CD4-positive, alpha-beta T cell treated with Interleukin-6 for 4 hours (primary cell): Measurements from ENCODE around the gene SNAI3.

Experiments used
- DNase-seq: peaks from one replicate; pipeline ENCODE4 v3.0.0-alpha.2; 2020; ENCODE audit warnings: mixed read lengths

The SNAI3 gene

GRCh38 chr16:88686439-88687253 lies at the start of gene SNAI3:
Gene SNAI3, minus strand, starts transcription at chr16:88686507. Its CDS starts 101 bp downstream, at chr16:88686406.
- peak; percentile 88 for DNase-seq

GRCh38 chr16:88736088-88736487 lies 49.8 kb upstream of the SNAI3 start:
- DNase-seq, result no peak

GRCh38 chr16:88735616-88736015 lies 49.3 kb upstream of the SNAI3 start:
- no peak for DNase-seq

GRCh38 chr16:88735121-88735520 lies 48.8 kb upstream of the SNAI3 start:
- DNase-seq, result no peak

GRCh38 chr16:88734361-88734728 lies 48.0 kb upstream of the SNAI3 start:
- no peak for DNase-seq

- no peak for DNase-seq
Measured at GRCh38 chr16:88733630-88734360, 47.5 kb upstream of the SNAI3 start.

GRCh38 chr16:88732961-88733294 lies 46.6 kb upstream of the SNAI3 start:
- no peak for DNase-seq

GRCh38 chr16:88732172-88732960 lies 46.1 kb upstream of the SNAI3 start:
- DNase-seq, result no peak

GRCh38 chr16:88731699-88732098 lies 45.4 kb upstream of the SNAI3 start:
- DNase-seq, result no peak

- DNase-seq, result no peak
Measured at GRCh38 chr16:88730632-88731607, 44.6 kb upstream of the SNAI3 start.

- DNase-seq, result no peak
Measured at GRCh38 chr16:88727871-88728270, 41.6 kb upstream of the SNAI3 start.

GRCh38 chr16:88726981-88727380 lies 40.7 kb upstream of the SNAI3 start:
- no peak for DNase-seq

- DNase-seq, result no peak
Measured at GRCh38 chr16:88726408-88726749, 40.1 kb upstream of the SNAI3 start.

GRCh38 chr16:88725609-88726407 lies 39.5 kb upstream of the SNAI3 start:
- no peak for DNase-seq

GRCh38 chr16:88724855-88725555 lies 38.7 kb upstream of the SNAI3 start:
- DNase-seq, result no peak

GRCh38 chr16:88723911-88724310 lies 37.6 kb upstream of the SNAI3 start:
- DNase-seq, result no peak

- no peak for DNase-seq
Measured at GRCh38 chr16:88723507-88723887, 37.2 kb upstream of the SNAI3 start.

GRCh38 chr16:88722784-88723506 lies 36.6 kb upstream of the SNAI3 start:
- DNase-seq, result no peak

GRCh38 chr16:88721815-88722755 lies 35.8 kb upstream of the SNAI3 start:
- DNase-seq, result no peak
